ENCODE data around the gene BBOF1.

BBOF1 gene

GRCh38 chr14:74080820-74081460 lies 61.8 kb downstream of the BBOF1 start:
- DNase-seq (ENCODE audit: low read depth): no peak
- no peak for TF ChIP-seq CTCF (conservative IDR thresholded peaks at IDR 0.05; ENCODE audit: low read depth, low read length)
- H3K4me3 ChIP-seq (ENCODE audit: low read depth, low read length): no peak overlapping the region

- no peak for DNase-seq (ENCODE audit: low read depth)
- TF ChIP-seq CTCF (conservative IDR thresholded peaks at IDR 0.05; ENCODE audit: low read depth, low read length): no peak
These were observed 62.3 kb downstream of the BBOF1 start for GRCh38 chr14:74081491-74081890.

GRCh38 chr14:74083161-74083560 lies 64.0 kb downstream of the BBOF1 start:
- no peak for DNase-seq (ENCODE audit: low read depth)
- peak overlapping the region; percentile 8 for H3K4me3 ChIP-seq (ENCODE audit: low read depth, low read length)
- no peak for TF ChIP-seq CTCF (conservative IDR thresholded peaks at IDR 0.05; ENCODE audit: low read depth, low read length)

More at GRCh38 chr14:74081491-74081890, 62.3 kb downstream of the BBOF1 start:
- no peak overlapping the region for H3K4me3 ChIP-seq (ENCODE audit: low read depth, low read length)

- TF ChIP-seq CTCF (conservative IDR thresholded peaks at IDR 0.05; ENCODE audit: low read depth, low read length): no peak
- no peak for DNase-seq (ENCODE audit: low read depth)
- H3K4me3 ChIP-seq (ENCODE audit: low read depth, low read length): peak overlapping the region; percentile 91
These were observed 64.7 kb downstream of the BBOF1 start for GRCh38 chr14:74083784-74084276.

GRCh38 chr14:74084277-74085046 lies 65.3 kb downstream of the BBOF1 start, which contains the start of the genes ALDH6A1 and LIN52:
TSS of gene ALDH6A1 (minus strand) at chr14:74084453. CDS start at chr14:74084394, 59 bp downstream.
TSS of gene LIN52 (plus strand) at chr14:74084956. CDS start at chr14:74084975, 19 bp downstream.
- DNase-seq (ENCODE audit: low read depth): peak; percentile 100
- TF ChIP-seq CTCF (conservative IDR thresholded peaks at IDR 0.05; ENCODE audit: low read depth, low read length): no peak
- H3K4me3 ChIP-seq (ENCODE audit: low read depth, low read length): peak within 1 kb of the TSS; percentile 91

GRCh38 chr14:74085047-74085637 lies 66.0 kb downstream of the BBOF1 start:
- DNase-seq (ENCODE audit: low read depth): peak; percentile 51
- H3K4me3 ChIP-seq (ENCODE audit: low read depth, low read length): peak overlapping the region; percentile 83
- no peak for TF ChIP-seq CTCF (conservative IDR thresholded peaks at IDR 0.05; ENCODE audit: low read depth, low read length)

Data from choroid plexus epithelial cell (primary cell).